CMK (cell line): ENCODE results near the gene TNNI3.
"Not testable (repeated sequence)": the region's sequence is repeated elsewhere in the genome, so short reads cannot be mapped to it uniquely, and the experiment has no call there.

Source experiments
- DNase-seq: peaks from one replicate; pipeline ENCODE4 v3.0.0-alpha.2; 2010; ENCODE audit warnings: low read depth

The TNNI3 gene

DNA sequence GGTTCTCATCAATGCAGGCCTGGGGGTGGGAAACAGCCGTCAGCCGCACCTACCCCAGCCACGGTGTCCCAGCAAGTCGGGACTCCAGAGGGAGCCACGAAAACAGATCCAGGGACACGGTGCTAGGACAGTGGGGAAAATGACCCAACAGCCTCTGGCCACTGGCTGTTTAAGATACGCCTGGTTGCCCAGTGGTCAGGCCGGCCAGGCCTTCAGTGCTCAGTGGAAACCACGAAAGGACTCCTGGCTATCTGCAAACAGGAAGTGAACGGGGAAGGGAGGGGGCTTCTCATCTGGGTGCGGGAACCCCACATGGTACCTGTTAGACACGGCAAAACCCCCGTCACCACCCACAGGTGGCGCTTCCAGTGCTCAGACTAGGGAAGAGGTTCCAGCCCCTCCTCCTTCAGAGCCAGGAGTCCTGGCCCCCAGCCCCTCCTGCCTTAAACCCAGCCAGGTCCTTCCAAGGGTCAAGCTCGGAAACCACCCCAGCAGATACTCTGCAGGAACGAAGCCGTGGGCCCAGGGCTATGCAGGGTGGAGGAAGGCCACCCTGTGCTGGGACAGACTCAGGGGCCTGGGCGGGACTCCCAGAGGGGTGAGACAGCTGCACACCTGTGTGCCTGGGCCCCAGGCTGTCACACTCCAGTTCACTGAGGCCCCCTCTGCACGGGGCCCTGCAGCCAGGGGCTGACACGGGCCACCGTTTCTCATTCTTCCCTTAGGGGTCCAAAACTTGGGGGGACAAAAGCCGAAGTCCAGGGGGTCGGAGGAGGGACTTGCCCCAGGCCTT, 44.6 kb downstream of the TNNI3 start:
- DNase-seq, result no peak

DNA sequence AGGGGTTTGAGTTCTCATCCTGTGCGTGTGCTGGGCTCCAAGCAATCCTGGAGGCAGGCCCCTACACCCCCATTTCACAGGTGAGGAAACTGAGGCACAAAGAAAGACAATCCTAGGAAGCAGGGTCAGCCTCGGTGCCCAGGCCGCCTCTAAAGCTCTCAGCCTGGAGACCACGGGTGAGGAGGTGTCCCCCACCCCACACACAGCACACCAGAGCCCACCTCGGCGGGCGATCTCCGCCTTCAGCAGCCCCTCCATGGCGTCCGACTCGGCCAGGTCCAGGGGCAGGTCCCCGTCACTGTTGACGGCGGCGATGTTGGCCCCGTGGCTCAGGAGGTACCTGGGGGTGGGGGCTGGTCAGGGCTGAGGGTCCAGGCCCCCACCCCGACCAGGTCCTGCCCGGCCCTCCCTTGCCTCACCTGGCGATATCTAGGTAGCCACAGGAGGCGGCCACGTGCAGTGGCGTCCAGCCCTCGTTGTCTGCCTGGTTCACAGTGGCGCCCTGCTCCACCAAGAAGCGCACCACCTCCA, 45.2 kb downstream of the TNNI3 start:
- no peak for DNase-seq

DNA sequence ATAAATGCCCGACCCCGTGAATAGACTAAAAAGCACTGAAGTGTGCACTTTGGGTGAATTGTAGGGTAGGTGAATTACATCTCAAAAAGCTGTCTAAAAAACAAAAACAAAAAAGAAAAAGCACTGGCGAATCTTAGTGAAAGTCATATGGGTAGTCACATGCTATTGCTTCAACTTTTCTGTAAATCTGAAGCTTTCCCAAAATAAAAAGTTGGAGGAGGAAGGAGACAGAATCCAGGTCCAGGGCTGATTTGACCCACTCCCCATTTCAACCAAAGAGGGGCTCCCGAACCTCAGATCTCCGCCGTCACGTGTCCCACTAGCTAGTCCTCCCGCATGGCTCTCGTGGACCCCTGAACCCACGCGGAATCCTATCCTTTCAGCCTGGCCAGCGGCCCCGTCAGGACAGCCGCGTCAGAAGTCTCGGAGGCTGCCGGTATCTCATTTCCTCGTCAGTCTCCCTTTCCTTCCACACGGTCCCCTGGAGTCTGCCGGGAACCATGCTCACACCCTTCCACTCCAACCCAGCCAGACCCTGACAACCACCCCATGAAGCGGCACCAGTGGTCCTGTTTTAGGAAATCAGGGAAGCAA, 46.2 kb downstream of the TNNI3 start:
- DNase-seq, result no peak

DNA sequence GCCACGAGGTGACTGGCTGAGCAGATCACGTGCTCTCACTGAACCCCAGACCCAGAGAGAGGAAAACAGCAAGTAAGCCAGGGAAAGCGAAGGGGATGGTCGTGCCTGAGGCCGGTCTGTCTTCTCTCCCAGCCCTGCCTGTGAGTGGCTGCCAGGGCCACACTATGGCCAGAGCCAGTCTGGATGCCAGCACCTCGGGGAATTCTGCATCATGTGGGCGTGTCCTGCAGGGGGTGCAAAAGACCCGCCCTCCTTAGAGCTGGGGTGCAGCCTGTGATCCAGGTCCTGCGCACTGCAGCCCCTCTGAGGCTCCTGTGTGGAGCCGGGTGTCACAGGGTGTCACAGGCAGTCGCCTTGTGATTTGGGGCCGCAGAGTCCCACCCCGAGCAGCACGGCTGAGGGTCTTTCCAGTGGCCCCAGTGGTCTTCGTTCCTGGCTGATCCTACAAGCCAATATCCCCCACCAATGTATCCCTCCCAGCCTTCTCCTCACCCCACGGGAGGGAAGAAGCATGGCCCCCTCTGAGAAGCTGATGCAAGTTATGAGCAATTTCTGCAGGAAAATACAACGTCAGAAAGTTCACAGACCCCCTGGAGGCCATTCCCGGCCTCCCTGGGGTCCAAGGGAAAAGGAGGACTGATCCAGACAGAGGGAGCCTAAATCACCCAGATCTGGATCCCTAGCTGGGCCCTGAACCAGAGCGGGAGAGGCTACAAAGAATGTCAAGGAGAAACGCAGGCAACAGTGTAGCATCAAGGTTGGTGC, 47.8 kb downstream of the TNNI3 start:
- no peak for DNase-seq

DNA sequence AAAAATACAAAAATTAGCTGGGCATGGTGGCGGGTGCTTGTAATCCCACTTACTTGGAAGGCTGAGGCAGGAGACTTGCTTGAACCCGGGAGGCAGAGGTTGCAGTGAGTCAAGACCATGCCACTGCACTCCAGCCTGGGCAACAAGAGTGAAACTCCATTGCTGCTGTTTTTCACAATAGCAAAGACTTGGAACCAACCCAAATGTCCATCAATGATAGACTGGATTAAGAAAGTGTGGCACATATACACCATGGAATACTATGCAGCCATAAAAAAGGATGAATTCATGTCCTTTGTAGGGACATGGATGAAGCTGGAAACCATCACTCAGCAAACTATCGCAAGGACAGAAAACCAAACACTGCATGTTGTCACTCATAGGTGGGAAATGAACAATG, 50.3 kb downstream of the TNNI3 start:
- DNase-seq, result not testable (repeated sequence)

DNA sequence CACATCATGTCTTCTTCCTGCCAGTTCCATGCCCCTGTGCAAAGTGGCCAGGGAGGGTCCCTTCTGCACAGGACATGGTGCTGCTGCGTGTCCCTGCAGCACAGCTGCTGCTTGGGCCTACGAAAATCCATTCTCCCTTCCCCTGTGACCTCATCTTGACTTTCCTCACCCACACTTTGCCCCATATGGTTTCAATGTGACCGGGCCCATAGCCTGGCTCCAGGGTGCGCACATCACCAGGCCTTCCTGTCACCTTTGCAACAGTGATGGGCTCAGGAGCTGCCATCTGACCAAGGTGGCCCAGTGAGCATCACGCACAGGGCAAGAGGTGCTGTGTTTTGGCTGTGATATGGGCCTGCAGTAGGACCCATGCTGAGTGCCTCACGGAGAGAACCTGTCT, 50.9 kb downstream of the TNNI3 start:
- no peak for DNase-seq

DNA sequence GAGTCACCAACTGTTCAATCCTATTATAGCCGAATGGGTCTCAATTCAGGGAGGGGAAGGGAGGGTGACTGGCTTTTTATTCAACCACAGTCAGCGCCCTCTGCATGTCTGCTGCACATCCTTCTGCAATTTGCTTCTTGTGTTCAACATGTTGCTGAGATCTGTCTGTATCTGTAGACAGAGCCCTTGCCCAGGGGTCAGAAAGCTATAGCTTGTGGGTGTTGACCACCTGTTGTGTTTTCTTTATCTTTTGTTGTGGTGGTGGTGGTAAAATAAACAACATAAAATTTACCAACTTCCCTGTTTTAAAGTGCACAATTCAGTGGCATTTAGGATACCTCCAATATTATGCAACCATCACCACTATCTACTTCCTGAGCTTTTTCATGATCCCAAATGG, 52.3 kb downstream of the TNNI3 start:
- no peak for DNase-seq

DNA sequence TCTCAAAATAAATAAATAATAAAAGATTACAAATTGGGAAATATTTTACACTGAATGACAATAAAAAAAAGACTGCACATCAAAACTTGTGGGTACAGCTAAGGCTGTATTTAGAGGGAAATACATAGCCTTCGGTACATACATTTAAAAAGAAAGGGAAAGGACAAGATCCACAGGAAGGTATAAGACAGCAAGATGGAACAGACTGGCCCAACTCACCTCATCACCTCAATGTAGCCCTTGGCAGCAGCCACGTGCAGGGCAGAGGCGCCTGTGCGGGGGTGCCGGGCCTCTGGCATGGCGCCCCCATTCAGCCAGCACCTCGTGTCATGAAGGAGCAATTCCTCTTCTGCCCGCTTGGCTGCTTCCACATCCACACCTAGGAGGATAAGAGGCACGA, 54.3 kb downstream of the TNNI3 start:
- DNase-seq, result no peak
